Stimulated activated CD4-positive, alpha-beta T cell treated with anti-CD3 and anti-CD28 coated beads, Interleukin-4, amount 100 ng/mL, for 24 hours (primary cell): ENCODE measurements around the gene CCDC178.

Experiments used
- DNase-seq: peaks from one replicate; pipeline ENCODE4 v3.0.0-alpha.2; 2020

CCDC178 gene

DNA sequence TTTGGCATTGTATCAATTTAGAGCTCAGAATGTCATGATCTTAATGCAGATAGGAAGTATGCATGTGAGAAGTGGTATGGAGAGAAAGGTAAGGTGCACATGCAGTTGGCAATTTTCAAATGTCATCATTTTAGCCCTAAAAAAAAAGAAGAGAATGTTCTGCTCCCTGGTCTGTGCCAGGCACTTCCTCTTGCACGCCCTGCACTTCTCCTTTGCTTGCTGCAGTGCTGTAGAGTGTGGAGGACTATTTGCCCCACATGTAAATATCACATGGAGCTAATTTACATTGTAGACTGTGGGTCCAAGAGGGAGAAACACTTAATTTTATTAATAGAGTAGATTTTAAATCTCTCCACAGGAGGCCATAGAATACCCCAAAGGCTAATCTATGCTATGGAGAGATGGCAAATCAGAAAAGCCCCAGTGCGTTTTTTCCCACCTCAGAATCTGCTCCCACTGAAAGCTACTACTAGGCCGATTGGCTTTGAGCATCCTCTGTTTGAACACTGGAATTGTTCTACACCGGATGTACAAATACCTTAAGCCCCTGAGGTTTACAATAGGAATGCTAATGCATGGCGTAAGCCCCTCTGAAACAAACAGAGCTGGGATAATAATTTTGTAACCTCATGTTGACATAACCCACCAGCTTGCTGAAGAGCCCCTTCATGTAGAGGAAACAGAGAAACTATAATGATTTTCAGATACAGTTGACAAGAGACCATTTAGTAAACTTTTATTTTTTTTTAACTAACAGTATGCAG lies 530.5 kb downstream of the CCDC178 start:
- DNase-seq = no peak

- no peak for DNase-seq
These were observed 532.1 kb downstream of the CCDC178 start for GRCh38 chr18:32908424-32908805.

GRCh38 chr18:32907648-32908423 lies 532.7 kb downstream of the CCDC178 start:
- DNase-seq = no peak

GRCh38 chr18:32907311-32907585 lies 533.3 kb downstream of the CCDC178 start:
- no peak for DNase-seq

DNA sequence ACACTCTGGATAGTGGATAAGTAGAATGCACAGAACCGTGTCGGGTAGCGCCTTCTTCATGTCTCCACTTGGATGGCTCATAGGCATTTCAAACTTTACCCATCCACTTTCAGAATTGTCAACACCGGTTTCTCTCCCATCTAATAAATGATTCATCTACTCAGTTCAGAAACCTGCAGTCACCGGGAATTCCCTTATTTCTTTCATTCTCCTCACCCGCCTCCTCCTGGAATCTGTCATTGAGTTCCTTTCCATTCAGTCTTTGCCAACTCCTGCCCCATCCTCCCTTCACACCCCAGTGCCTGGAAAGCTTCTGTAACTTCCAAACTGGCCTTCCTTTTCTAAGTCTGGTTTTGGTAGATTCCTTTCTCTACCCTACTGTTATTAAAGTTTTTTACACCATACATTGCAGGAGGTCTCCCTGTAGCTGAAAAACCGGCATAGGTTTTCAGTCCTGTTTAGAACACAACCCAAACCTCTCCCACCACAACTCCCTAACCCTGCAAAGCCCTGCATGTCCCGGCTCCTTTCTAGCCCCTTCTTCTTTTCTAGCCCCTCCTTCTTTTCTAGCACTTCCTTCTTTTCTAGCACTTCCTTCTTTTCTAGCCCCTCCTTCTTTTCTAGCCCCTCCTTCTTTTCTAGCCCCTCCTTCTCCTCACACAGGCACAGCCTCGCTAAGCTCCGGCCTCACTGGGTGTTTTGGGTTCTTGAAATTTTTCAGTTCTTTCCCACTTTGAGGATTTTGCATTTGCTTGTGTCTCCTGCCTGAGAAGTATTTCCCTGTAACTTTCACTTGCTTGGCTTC lies 533.8 kb downstream of the CCDC178 start:
- DNase-seq = no peak

DNA sequence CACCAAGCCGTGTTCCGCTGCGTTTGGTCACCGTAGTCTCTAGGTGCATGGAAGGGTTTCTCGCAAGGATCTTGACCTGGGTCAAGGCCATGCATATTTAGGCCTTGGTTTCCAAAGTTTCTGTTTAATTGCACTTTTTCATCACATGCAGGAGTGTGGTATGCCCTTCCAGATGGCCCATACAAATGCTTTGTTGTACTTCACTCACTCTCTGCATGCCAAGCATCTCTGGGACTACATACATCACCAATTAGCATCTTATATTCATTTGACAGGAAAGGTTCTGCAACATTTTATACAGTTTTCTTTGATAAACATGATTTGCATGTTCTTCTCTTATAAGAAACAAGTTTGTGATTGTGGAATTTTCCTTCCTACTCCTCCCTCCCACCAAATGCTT lies 534.9 kb downstream of the CCDC178 start:
- no peak for DNase-seq

DNA sequence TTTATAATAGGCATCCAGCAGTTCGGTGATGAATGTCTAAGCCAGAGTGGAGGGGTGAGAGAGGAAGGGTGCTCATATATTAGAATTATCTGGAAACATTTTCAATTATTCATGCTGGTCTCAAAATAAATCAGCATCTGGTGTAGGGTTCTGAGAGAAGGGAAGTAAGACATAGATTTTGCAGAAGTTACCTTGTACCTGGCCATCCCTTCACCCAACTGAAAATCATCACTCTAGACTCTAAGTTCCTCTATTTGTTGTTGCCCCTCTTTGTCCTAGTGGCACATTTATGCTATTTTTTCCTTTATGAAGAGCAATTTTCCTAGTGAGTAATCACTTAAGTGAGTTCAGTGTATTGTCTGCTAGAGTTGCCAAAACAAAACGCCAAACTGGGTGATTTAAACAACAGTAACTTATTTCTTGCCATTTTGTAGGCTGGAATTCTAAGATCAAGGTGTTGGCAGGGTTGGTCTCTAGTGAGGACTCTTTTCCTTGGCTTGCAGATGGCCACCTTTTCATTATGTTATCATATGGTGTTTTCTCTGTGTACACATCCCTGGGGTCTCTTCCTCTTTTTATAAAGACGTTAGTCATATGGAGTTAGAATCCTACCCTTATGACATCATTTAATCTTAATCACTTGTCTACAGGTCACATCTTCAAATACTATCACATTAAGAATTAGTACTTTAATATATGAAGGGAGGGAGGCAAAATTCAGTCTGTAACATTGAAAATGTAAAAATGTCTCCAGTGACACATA lies 537.8 kb downstream of the CCDC178 start:
- no peak for DNase-seq

DNA sequence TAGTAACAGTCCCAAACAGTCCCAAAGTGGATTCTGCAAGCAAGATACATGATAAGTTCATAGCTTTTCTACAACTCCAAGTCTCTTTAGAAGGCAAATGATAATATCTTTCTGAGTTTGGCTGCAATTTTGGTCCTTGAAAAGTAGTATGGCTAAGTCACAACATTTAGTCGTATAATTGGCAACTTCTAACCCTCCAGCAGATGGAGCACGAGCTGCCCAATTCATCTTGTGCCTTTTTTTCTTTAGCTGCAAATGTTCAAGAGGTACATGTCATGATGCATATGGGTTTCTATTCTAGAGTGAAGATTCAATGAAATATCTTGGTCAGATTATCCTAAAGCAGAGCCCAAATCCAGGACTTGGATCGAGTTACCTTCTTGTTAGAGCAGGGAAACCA lies 540.7 kb downstream of the CCDC178 start:
- DNase-seq = no peak

DNA sequence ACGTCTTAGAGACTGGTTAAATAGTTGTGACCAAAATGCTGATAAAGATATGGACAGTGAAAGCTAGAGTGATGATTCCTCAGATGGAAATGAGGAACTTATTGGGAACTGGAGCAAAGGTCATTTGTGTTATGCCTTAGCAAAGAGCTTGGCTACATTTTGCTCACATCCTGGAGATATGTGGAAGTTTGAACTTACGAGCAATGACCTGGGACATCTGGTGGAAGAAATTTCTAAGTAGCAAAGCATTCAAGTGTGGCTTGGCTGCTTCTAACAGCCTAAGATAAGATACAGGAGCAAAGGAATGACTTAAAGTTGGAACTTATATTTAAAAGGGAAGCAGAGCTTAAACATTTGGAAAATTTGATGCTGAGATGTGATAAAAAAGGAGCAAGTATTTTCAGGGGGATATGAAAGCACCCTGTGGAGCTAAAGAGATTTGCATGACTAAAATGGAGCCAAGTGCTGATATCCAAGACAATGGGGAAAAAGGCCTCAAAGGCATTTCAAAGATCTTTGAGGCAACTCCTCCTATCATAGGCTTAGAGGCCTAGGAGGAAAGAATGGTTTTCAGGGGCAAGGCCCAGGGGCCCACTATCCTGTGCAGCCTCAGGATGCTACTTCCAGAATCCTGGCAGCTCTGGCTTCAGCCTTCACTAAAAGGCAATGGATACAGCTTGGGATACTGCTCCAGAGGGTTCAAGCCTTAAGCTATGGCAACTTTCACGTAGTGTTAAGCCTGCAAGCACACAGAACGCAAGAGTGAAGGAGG lies 543.6 kb downstream of the CCDC178 start:
- DNase-seq = no peak

GRCh38 chr18:32893915-32894314 lies 546.6 kb downstream of the CCDC178 start:
- no peak for DNase-seq

DNA sequence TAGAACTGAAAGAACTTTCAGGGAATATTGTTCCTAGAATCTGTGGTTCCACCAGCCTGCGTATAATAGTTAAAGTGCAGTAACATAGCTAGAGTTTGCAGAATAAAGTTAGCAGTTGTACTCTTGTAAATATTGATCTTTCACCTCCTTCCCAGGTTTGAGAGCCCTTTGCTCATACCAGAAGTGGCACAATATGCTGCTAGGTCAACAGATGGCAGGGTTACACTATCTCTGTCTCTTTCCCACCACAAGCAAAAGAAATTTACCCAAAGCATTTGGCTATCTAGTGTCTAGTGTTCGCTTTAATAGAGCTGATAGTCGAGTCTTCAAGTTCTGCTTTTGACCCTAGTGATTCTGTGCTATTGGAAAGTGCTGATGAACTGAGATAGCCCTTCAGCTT lies 548.7 kb downstream of the CCDC178 start:
- DNase-seq = no peak

DNA sequence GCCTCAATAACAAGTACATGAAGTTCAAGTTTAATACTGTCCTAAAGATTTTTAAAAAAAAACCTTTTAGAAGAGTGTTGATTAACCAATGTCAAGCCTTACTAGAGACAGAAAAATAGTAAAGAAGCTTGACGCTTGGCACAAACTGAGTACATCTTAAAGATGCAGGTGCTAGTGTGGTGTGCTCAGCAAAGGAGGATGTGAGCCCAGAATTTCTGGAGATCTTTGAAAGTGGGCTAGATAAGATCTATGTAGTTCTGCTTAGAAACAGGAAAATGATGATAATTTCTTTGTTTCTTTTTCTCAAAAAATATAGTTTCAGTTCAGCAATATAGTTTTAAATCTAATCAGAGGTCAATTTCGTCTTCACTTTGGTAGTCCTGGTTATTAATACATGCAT lies 549.4 kb downstream of the CCDC178 start:
- no peak for DNase-seq

GRCh38 chr18:32889615-32890593 lies 550.6 kb downstream of the CCDC178 start:
- no peak for DNase-seq

DNA sequence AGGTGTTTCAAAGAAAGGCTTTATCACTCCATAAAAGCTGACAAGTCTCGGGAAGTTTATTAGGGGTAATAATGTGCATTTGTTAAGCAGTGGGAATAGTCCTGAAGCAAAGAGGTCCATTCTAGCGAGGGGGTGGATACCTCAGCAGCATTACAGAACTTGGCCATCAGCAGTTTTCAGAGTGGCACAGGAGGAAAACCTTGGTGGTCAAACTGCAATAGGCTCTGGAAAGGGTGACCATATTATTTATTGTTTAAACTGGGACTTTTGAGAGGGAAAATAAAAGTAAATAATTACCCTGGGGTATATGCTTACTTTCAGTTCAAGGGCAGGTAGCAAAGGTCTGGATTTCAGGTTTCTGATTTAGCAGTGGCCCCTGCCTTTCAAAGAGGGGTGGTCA lies 552.2 kb downstream of the CCDC178 start:
- no peak for DNase-seq
